H9 (cell line): Measurements from ENCODE around the gene GPR34. TPM values are rescaled to one million over a fixed set of nuclear protein-coding genes. Genes with fewer than 3 reads are reported as not detected.

Experiments used
- DNase-seq: peaks from one replicate; pipeline ENCODE4 v3.0.0-alpha.2; 2017
- H2AFZ ChIP-seq: one replicate; pipeline ENCODE4 v1.6.1; 2013; ENCODE audit warnings: mild to moderate bottlenecking, low read length, control low read depth, moderate library complexity
- H2AK5ac ChIP-seq: 2 replicates; pipeline ENCODE4 v1.6.1; 2013; ENCODE audit warnings: low read length, control low read depth, mixed read lengths; ENCODE audit not compliant: insufficient read length
- H2BK120ac ChIP-seq: one replicate; pipeline ENCODE4 v1.6.1; 2013; ENCODE audit warnings: low read depth, mild to moderate bottlenecking, low read length, control low read depth, inconsistent platforms; ENCODE audit not compliant: poor library complexity, severe bottlenecking
- H2BK12ac ChIP-seq: 2 replicates; pipeline ENCODE4 v1.6.1; 2013; ENCODE audit warnings: low read length, control low read depth, mixed read lengths, low read depth; ENCODE audit not compliant: insufficient read length
- H2BK15ac ChIP-seq: 2 replicates; pipeline ENCODE4 v1.6.1; 2013; ENCODE audit warnings: low read depth, low read length, control low read depth
- H2BK20ac ChIP-seq: one replicate; pipeline ENCODE4 v1.6.1; 2013; ENCODE audit warnings: low read depth, mild to moderate bottlenecking, low read length, control low read depth, inconsistent platforms; ENCODE audit not compliant: poor library complexity, severe bottlenecking
- H2BK5ac ChIP-seq: 2 replicates; pipeline ENCODE4 v1.6.1; 2013; ENCODE audit warnings: low read length, control low read depth, mixed read lengths; ENCODE audit not compliant: insufficient read length
- H3K14ac ChIP-seq: 2 replicates; pipeline ENCODE4 v1.6.1; 2013; ENCODE audit warnings: low read length, control low read depth; ENCODE audit not compliant: insufficient read depth
- H3K18ac ChIP-seq: 2 replicates; pipeline ENCODE4 v1.6.1; 2013; ENCODE audit warnings: low read depth, mild to moderate bottlenecking, mixed read lengths, low read length, control low read depth; ENCODE audit not compliant: insufficient read length
- H3K23ac ChIP-seq: 2 replicates; pipeline ENCODE4 v1.6.1; 2013; ENCODE audit warnings: low read length, control low read depth, mixed read lengths, low read depth; ENCODE audit not compliant: insufficient read length
- H3K23me2 ChIP-seq: 2 replicates; pipeline ENCODE4 v1.6.1; 2013; ENCODE audit warnings: low read depth, mild to moderate bottlenecking, mixed read lengths, low read length, control low read depth; ENCODE audit not compliant: insufficient read length, poor library complexity, severe bottlenecking
- H3K27ac ChIP-seq: 2 replicates; pipeline ENCODE4 v1.5.1; 2013; ENCODE audit warnings: low read length, control low read depth, mixed read lengths, low read depth; ENCODE audit not compliant: insufficient read length
- H3K27me3 ChIP-seq: 2 replicates; pipeline ENCODE4 v1.6.1; 2013; ENCODE audit warnings: low read length, control low read depth, inconsistent platforms; ENCODE audit not compliant: insufficient read depth
- H3K4ac ChIP-seq: 2 replicates; pipeline ENCODE4 v1.6.1; 2013; ENCODE audit warnings: low read depth, mild to moderate bottlenecking, control low read depth, inconsistent platforms, low read length, moderate library complexity
- H3K4me1 ChIP-seq: 2 replicates; pipeline ENCODE4 v1.6.1; 2013; ENCODE audit warnings: low read length, control low read depth, inconsistent platforms; ENCODE audit not compliant: insufficient read depth
- H3K4me2 ChIP-seq: 2 replicates; pipeline ENCODE4 v1.6.1; 2013; ENCODE audit warnings: low read length, control low read depth, mixed read lengths; ENCODE audit not compliant: insufficient read length, insufficient read depth
- H3K56ac ChIP-seq: 2 replicates; pipeline ENCODE4 v1.6.1; 2013; ENCODE audit warnings: low read depth, mild to moderate bottlenecking, mixed read lengths, low read length, control low read depth; ENCODE audit not compliant: insufficient read length
- H3K79me1 ChIP-seq: 2 replicates; pipeline ENCODE4 v1.6.1; 2013; ENCODE audit warnings: low read depth, mild to moderate bottlenecking, moderate library complexity, low read length, control low read depth, inconsistent platforms; ENCODE audit not compliant: insufficient read depth, poor library complexity, severe bottlenecking
- H3K79me2 ChIP-seq: 2 replicates; pipeline ENCODE4 v1.6.1; 2013; ENCODE audit warnings: low read length, control low read depth, inconsistent platforms; ENCODE audit not compliant: insufficient read depth
- H3K9ac ChIP-seq: 2 replicates; pipeline ENCODE4 v1.6.1; 2013; ENCODE audit warnings: low read length, control low read depth, mixed read lengths; ENCODE audit not compliant: insufficient read length; ENCODE audit errors: extremely low read depth
- H3K9me3 ChIP-seq: one replicate; pipeline ENCODE4 v1.6.1; 2013; ENCODE audit warnings: low read depth, low read length, inconsistent platforms; ENCODE audit not compliant: control insufficient read depth
- H3T11ph ChIP-seq: one replicate; pipeline ENCODE4 v1.6.1; 2013; ENCODE audit warnings: mild to moderate bottlenecking, low read length, control low read depth, inconsistent platforms
- H4K20me1 ChIP-seq: one replicate; pipeline ENCODE4 v1.6.1; 2013; ENCODE audit not compliant: control insufficient read depth, insufficient read length, insufficient read depth
- H4K5ac ChIP-seq: 2 replicates; pipeline ENCODE4 v1.6.1; 2013; ENCODE audit warnings: low read depth, mild to moderate bottlenecking, mixed read lengths, low read length, control low read depth; ENCODE audit not compliant: insufficient read length
- H4K8ac ChIP-seq: replicated peaks from 2 replicates; pipeline ENCODE4 v1.6.1; 2013; ENCODE audit warnings: low read length, control low read depth, mixed read lengths, low read depth; ENCODE audit not compliant: insufficient read length
- H4K91ac ChIP-seq: 2 replicates; pipeline ENCODE4 v1.6.1; 2013; ENCODE audit warnings: low read depth, mild to moderate bottlenecking, moderate library complexity, mixed read lengths, low read length, control low read depth; ENCODE audit not compliant: insufficient read length
- H3K27ac Mint-ChIP-seq, 3 experiments: 2 replicates in 2 of 3; 3 replicates in 1 of 3; pipeline ENCODE4 v1.8.0; 2020 to 2021; ENCODE audit warnings: mixed read lengths in 3 of 3, mild to moderate bottlenecking in 1 of 3, moderate library complexity in 1 of 3
- H3K27me3 Mint-ChIP-seq: 2 replicates; pipeline ENCODE4 v1.8.0; 2021; ENCODE audit warnings: low read depth, mild to moderate bottlenecking, moderate library complexity, mixed read lengths
- H3K36me3 Mint-ChIP-seq, 3 experiments: 2 replicates in 2 of 3; 3 replicates in 1 of 3; pipeline ENCODE4 v1.8.0; 2020 to 2021; ENCODE audit warnings: low read depth in 3 of 3, mixed read lengths in 3 of 3; ENCODE audit not compliant: insufficient read depth in 1 of 3
- H3K4me1 Mint-ChIP-seq, 2 experiments: 2 replicates each; pipeline ENCODE4 v1.8.0; 2020; ENCODE audit warnings: mixed read lengths in 2 of 2
- H3K4me3 Mint-ChIP-seq, 2 experiments: 2 replicates in 1 of 2; 3 replicates in 1 of 2; pipeline ENCODE4 v1.8.0; 2020 to 2021; ENCODE audit warnings: mild to moderate bottlenecking in 2 of 2, mixed read lengths in 2 of 2, moderate library complexity in 1 of 2
- H3K9me3 Mint-ChIP-seq, 2 experiments: 2 replicates in 1 of 2; 3 replicates in 1 of 2; pipeline ENCODE4 v1.8.0; 2020; ENCODE audit warnings: mild to moderate bottlenecking in 2 of 2, mixed read lengths in 2 of 2, moderate library complexity in 1 of 2
- WGBS: extraction: QIAGEN DNeasy Blood & Tissue Kit; methylation state at CpG from one replicate; pipeline ENCODE4 v1.1.7; 2013; ENCODE audit warnings: missing lambda C conversion rate, low lambda C conversion rate, mixed read lengths; ENCODE audit not compliant: insufficient read length; ENCODE audit errors: extremely low coverage; 5-methylcytosine and 5-hydroxymethylcytosine counted together
- total RNA-seq: library from RNA; stranded (reverse); gene quantifications from 2 replicates; pipeline ENCODE4 v1.2.1, GENCODE V29; 2021
- TF ChIP-seq, protein P1 (sequence below): fragments of 200-600 bp; sonication (generic); conservative IDR thresholded peaks from 3 replicates; pipeline ENCODE4 v1.8.0; 2021; ENCODE audit warnings: antibody characterized with exemption, mild to moderate bottlenecking

GPR34 gene
- total RNA-seq, 1 experiment from 2014 or later, result not detected

DNA sequence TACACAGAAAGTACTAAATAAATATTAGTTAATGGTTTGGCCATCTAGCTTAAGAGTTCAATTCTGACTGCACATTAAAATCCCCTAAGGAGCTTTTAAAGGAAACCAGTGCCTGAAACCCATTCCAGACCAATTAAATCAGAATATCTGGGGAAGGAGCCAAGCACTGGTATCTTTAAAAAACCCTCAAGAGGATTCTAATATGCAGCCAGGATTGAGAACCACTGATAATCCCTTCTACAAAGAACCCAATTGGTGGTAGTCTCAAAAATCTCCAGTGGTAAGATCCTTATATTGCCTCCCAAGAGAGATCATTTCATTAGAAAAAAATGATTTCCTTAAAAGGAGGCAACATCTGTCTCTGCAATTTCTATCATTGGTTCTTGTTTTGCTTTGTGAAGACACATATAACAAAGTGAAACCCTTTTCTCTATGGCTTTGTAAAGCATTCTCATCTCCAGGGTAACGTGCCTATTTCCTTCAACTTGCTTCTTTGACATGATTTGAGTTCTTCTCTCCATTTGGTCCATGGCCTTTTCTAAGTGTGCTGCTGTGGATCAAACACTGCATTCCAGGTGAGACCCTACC lies 3.5 kb downstream of the GPR34 start:
- Histone ChIP-seq H4K8ac (no peak overlapping the region), H3K56ac (no peak overlapping the region), H3K27ac (no peak overlapping the region), H3K9me3 (no peaks in the 10 kb centered on the region), H2AK5ac (no peak overlapping the region), H3K14ac (no peak overlapping the region), H4K20me1 (no peaks in the 10 kb centered on the region), H3K23ac (no peak overlapping the region), H3K27me3 (no peaks in the 10 kb centered on the region), H3K23me2 (no peaks in the 10 kb centered on the region), H2BK12ac (no peak overlapping the region), H2BK15ac (no peak overlapping the region), H3K4me1 (no peaks in the 10 kb centered on the region), H3K79me1 (no peaks in the 10 kb centered on the region), H3K9ac (no peak overlapping the region), H3K18ac (no peak overlapping the region), H2AFZ (no peak overlapping the region), H2BK120ac (no peak overlapping the region), H3K4ac (no peak overlapping the region), H3K79me2 (no peaks in the 10 kb centered on the region), H4K5ac (no peak overlapping the region), H4K91ac (no peak overlapping the region), H3T11ph (no peak overlapping the region), H2BK5ac (no peak overlapping the region), H3K4me2 (no peak overlapping the region), H2BK20ac (no peak overlapping the region)
- no peak for DNase-seq
- WGBS, result no CpG with 5 or more reads among the region's 1 CpG
- TF ChIP-seq, protein P1, sequence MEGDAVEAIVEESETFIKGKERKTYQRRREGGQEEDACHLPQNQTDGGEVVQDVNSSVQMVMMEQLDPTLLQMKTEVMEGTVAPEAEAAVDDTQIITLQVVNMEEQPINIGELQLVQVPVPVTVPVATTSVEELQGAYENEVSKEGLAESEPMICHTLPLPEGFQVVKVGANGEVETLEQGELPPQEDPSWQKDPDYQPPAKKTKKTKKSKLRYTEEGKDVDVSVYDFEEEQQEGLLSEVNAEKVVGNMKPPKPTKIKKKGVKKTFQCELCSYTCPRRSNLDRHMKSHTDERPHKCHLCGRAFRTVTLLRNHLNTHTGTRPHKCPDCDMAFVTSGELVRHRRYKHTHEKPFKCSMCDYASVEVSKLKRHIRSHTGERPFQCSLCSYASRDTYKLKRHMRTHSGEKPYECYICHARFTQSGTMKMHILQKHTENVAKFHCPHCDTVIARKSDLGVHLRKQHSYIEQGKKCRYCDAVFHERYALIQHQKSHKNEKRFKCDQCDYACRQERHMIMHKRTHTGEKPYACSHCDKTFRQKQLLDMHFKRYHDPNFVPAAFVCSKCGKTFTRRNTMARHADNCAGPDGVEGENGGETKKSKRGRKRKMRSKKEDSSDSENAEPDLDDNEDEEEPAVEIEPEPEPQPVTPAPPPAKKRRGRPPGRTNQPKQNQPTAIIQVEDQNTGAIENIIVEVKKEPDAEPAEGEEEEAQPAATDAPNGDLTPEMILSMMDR, result no peak
- Mint-ChIP-seq H3K9me3 (peaks cover 45 to 49% of the 10 kb centered on the region in 2 experiments), H3K36me3 (peaks cover 0 to 7% (median 0%) of the 10 kb centered on the region in 3 experiments; a peak in 2 of 7 replicates), H3K27ac (no peak overlapping the region), H3K4me3 (no peak overlapping the region), H3K27me3 (no peaks in the 10 kb centered on the region), H3K4me1 (peaks cover 0 to 3% of the 10 kb centered on the region in 2 experiments; a peak in 1 of 4 replicates)
